ENCODE measurements around the gene IER5.

DNA sequence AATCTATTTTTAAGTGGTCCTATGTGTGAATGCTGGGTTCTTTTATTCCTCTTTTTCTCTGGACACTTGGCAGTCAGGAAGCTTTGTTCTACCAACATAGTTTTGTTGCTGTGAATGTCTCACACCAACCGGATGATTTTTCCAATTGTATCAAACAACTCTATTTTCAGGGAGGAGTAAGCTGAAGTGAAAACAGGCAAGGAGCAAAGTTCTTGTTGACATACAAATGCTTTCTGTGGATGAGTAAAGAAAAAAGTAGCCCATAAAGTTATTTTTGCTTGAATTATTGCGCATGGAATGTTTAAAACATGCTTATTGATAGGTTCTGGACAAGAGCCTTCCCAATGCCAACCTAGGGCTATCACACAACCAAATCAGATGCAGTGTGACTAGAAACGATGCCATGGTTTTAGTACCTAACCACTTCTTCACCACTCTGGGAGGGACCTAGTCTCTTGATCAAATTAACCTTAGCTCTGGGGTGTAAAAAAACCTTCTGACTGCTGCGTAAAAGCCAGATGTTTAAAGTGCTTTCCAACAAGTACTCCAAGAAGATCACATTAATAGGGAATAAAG, 4.5 kb downstream of the IER5 start:
- TF ChIP-seq CTCF (conservative IDR thresholded peaks at IDR 0.05 in 1 of 2, IDR thresholded peaks at IDR 0.05 in 1 of 2; ENCODE audit: extremely low read depth in 1 of 2, insufficient read depth in 1 of 2, low read depth in 1 of 2, low read length in 2 of 2), result no peak
- no peak for TF ChIP-seq EZH2 (IDR thresholded peaks at IDR 0.05; ENCODE audit: borderline replicate concordance, low read length)

Measured in mammary epithelial cell (primary cell).